Breast epithelium (tissue), 3 donors: Measurements from ENCODE around the gene GPC3.

Experiments
- POLR2A ChIP-seq: fragments of 450-650 bp; IDR thresholded peaks from one replicate; pipeline ENCODE4 v1.6.1; 2016; ENCODE audit warnings: antibody characterized with exemption, mild to moderate bottlenecking, moderate library complexity
- TF ChIP-seq, protein P1 (sequence below), 3 donors: fragments of 450-650 bp; IDR thresholded peaks; one replicate each; pipeline ENCODE4 v1.5.1; 2016 to 2017; ENCODE audit warnings: antibody characterized with exemption in 3 of 3, mild to moderate bottlenecking in 3 of 3, moderate library complexity in 3 of 3

DNA sequence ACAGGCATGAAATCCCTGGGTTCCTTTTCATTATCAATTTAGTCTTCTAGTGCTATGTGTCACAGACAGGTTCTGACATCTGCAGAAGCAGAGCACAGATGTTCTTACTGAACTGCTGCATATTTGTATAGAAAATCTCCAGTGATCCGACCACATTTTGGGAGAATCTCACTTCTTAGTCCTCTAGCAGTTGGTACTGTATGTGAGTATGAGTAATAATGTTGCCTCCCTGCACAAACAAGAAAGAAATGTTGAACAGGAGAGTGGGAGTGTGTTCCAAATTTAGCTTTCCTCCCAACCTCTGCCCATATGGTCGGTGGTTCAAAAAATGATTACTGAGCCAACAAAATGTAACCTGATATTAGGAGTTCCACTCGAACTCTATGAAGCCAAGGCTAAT lies 404.8 kb downstream of the GPC3 start:
- TF ChIP-seq, protein P1, sequence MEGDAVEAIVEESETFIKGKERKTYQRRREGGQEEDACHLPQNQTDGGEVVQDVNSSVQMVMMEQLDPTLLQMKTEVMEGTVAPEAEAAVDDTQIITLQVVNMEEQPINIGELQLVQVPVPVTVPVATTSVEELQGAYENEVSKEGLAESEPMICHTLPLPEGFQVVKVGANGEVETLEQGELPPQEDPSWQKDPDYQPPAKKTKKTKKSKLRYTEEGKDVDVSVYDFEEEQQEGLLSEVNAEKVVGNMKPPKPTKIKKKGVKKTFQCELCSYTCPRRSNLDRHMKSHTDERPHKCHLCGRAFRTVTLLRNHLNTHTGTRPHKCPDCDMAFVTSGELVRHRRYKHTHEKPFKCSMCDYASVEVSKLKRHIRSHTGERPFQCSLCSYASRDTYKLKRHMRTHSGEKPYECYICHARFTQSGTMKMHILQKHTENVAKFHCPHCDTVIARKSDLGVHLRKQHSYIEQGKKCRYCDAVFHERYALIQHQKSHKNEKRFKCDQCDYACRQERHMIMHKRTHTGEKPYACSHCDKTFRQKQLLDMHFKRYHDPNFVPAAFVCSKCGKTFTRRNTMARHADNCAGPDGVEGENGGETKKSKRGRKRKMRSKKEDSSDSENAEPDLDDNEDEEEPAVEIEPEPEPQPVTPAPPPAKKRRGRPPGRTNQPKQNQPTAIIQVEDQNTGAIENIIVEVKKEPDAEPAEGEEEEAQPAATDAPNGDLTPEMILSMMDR (IDR thresholded peaks at IDR 0.05) = no peak
- TF ChIP-seq POLR2A = no peak
